ENCODE data around the gene SLC25A45.

DNA sequence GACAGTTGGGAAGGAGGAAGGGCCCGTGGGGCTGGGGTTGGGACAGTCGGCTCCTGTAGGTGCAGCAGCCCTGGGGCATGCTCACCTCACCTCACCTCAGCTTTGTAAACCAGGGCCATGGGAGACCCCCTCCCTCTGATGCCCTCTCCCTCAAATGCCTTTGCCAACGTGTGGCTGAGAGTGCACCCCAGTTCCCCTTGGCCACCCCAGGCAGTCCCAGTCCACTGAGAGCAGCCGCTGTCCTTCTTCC, 35.9 kb upstream of the SLC25A45 start:
- TF ChIP-seq, protein P1, sequence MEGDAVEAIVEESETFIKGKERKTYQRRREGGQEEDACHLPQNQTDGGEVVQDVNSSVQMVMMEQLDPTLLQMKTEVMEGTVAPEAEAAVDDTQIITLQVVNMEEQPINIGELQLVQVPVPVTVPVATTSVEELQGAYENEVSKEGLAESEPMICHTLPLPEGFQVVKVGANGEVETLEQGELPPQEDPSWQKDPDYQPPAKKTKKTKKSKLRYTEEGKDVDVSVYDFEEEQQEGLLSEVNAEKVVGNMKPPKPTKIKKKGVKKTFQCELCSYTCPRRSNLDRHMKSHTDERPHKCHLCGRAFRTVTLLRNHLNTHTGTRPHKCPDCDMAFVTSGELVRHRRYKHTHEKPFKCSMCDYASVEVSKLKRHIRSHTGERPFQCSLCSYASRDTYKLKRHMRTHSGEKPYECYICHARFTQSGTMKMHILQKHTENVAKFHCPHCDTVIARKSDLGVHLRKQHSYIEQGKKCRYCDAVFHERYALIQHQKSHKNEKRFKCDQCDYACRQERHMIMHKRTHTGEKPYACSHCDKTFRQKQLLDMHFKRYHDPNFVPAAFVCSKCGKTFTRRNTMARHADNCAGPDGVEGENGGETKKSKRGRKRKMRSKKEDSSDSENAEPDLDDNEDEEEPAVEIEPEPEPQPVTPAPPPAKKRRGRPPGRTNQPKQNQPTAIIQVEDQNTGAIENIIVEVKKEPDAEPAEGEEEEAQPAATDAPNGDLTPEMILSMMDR (conservative IDR thresholded peaks at IDR 0.05 in 1 of 2, IDR thresholded peaks at IDR 0.05 in 1 of 2; ENCODE audit: low read depth in 1 of 2, low read length in 2 of 2) = no peak
- no peak for TF ChIP-seq EZH2 (IDR thresholded peaks at IDR 0.05; ENCODE audit: low read length, missing control alignments)
